Effector CD4-positive, alpha-beta T cell (primary cell): ENCODE data around the gene SLC6A6.

Source experiments
- DNase-seq: peaks from one replicate; pipeline ENCODE4 v3.0.0-alpha.2; 2020

Gene SLC6A6

GRCh38 chr3:14525685-14526631 lies 123.6 kb downstream of the SLC6A6 start:
- no peak for DNase-seq

DNA sequence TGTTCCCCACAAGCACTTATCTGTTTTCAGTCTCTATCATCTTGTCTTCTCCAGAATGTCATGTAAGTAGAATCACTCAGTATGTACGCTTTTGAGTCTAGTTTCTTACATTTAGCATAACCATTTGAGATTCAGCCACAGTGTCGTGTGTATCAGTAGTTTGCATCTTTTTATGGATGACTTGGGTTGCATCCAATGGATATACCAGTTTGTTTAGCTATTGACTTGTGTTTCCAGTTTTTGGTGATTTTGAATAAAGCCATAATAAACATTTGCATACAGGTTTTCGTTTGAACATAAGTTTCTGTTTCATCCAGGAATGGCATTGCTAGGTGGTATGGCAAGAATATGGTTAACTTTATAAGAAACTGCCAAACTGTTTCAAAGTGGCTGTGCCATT lies 125.7 kb downstream of the SLC6A6 start:
- no peak for DNase-seq

DNA sequence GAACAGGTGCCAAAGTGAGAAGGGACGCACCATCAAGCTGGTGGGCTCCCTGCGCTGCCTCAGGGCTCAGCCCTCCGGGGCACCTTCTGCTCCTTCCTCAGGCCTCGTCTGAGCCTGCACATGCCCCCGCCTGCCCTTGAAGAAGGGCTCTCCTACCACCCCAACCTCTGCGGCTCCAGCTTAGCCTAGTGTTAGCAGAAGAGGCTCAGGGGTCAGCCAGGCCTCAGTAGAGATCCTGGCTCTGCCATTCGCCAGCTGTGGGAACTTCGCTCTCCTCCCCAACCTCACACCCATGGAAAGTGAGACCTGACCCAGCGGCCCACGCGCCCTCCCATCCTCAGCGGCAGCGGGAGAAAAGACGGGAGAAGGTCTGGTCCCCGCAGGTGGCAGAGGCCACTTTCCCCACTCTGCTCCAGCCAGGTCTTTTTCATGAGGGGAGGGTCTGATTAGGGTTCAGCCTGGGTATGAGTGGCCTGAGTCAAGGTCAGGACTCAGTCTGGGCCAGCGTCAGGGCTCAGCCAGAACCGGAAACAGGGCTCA lies 129.5 kb downstream of the SLC6A6 start:
- DNase-seq: no peak

DNA sequence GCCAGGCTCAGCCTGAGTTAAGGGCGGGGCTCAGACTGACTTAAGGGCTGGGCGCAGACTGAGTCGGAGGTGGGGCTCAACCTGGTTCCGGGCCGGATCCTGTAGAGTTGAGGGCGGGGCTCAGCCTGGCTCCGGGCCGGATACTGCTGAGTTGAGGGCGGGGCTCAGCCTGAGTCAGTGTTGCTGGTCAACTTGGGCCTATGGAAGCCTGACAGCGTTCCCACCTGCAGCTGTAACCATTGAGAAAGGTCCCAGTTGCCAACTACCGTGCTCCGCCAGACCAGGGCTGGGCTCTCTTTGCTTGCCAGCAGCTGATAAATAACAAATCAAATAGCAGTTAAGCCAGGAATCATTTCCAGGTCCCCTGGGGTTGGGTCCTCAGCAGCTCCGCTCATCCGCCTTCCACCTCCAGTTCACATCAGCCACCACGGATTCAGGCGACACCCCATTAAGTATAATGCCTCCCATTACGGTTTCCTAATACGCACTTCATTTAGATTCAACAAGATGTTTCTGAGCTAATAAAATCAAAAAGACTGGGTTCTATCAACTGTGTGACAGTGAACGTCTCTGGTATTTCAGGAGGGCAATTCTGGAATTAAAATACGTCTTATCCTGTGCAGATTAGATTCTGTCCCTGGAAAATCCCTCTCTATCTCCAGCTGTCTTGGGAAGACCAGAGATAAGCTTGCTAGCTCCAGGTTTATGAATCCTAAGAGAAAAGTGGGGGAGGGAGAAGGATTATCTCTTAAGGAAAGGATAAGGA lies 130.5 kb downstream of the SLC6A6 start:
- DNase-seq: no peak

GRCh38 chr3:14533457-14533958 lies 131.1 kb downstream of the SLC6A6 start:
- no peak for DNase-seq

DNA sequence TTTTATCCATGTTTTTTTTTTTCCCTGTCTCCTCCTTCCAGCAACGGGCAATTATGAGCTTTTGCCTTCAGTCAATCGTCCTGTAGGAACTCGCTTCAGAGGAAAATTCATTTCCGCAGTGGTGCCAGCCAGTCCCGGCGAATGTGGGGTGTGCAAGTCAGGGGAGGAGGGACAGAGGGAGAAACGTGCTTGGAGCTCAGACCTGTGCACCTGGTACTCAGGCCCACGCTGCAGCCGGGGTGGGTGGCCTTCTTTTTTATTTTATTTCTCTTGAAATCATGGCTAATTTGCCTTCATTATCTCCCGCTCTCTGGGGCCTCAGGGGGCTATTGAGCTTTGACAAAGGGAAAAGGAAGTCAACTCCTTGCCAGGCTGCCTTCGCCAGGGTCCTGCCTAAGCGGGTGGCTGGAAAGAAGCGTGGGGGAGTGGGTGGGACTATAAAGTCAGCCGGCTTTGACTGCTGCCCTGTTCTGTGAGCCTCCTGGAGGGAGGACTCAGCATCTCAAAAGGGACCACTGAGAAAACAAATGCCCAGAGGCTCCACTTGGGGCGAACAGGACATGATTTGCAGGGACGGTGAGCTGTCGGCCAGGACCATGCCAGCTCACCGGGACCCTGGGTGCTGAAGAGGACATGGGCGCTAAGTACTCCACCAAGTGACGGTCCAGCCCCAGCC lies 132.2 kb downstream of the SLC6A6 start:
- DNase-seq: no peak

DNA sequence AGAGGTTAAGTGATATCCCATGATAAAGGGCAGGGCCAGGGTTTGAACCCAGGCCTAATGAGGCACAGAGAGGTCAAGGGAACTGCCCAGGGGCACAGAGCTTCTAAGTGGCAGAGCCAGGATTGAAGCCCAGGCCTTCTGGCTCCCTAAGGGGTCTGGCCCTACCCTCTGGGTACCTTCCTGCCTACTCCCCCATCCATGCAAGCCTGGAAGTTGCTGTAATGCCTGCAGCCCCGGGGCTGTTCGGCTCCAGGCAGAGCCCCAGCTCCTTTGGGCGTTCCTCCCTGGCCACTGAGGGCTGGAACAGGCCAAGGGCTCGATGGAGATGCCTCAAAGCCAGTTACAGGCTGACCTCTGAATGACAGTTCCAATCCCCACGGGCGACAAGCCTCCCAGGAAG lies 133.2 kb downstream of the SLC6A6 start:
- DNase-seq: no peak

GRCh38 chr3:14536055-14536815 lies 133.8 kb downstream of the SLC6A6 start:
- DNase-seq: no peak

DNA sequence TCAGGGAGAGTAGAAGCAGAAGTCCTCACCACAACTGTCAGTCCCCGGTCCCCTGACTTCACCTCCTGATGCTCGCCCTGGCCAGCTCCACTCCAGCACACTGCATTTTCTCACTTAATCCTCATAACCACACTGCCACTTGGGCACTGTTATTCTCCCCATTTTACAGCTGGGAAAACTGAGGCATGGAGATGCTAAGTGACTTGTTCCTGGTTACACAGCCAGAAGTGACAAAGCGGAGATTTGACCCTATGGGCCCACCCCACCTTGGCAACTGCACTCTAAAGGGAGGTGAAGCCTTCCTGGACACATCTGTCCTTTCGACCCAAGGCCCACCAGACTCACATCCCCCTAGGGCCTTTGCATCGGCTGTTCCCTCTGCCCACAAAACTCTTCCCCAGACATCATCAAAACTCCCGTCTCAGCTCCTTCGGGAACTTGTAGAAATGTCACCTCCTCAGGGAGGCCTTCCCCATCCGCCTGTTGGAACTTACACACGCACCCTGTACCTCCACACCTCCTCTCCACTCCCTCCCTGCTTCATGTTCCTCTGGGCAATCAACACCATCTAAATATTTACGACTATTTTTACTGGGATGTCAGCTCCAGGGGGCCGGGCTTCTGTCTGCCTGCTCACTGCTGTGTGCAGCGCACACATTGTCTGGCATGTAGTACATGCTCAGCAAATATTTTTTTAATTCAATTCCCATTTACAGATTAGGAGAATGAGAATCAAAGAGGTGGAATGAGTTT lies 134.6 kb downstream of the SLC6A6 start:
- no peak for DNase-seq

GRCh38 chr3:14537590-14538450 lies 135.4 kb downstream of the SLC6A6 start:
- DNase-seq: no peak

DNA sequence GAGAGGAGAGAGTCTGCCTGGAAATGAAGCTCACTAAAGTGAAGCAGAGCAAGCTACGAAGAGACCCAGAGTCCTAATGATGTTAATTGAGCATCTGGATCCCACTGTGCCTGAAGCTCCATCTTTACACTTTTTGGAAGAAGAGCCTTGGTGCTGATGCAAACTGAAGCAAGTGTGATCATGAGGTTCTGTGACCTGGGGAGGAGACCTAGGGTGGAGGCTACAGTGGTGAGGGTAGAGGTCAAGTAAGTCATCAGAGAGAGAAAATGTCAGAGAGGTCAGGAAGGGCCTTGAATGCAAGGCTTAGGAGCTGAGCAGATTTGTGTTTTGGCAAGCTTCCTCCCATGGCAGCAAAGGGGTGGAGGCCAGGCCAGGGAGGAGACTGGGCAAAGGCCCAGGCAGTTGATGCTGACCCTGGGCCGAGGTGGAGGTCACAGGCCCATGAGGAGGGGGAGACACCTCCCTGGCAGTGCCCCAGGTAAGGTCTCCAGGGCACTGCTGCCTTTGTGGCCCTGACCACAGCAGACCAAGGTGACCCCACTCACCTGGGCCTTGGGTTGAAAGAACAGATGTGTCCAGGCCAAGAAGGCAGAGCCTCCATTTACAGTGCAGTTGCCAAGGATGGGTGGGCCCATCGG lies 136.2 kb downstream of the SLC6A6 start:
- no peak for DNase-seq
